Esophagus squamous epithelium (tissue), 5 donors: ENCODE data around the gene ANO10. TPM values are rescaled to one million over a fixed set of nuclear protein-coding genes. Genes with fewer than 3 reads are reported as not detected.
A peak's percentile ranks its signal among the peaks of the same experiment; 100 is the strongest.
"Not testable (repeated sequence)": the region's sequence is repeated elsewhere in the genome, so short reads cannot be mapped to it uniquely, and the experiment has no call there.

Experiments used
- DNase-seq: peaks from one replicate; lab custom pipeline; 2025; lab: John Stamatoyannopoulos, UW
- H3K27ac ChIP-seq, 4 donors: fragments of 200-600 bp; sonication (generic); one replicate each; pipeline ENCODE4 v1.5.1; 2016 to 2019; ENCODE audit warnings: mild to moderate bottlenecking in 1 of 4
- H3K27me3 ChIP-seq, 4 donors: fragments of 200-600 bp; sonication (generic); 1 replicate in 3 of 4; 2 replicates in 1 of 4; pipeline versions ENCODE4 v1.5.1 to v1.6.0; 2017 to 2021; ENCODE audit warnings: antibody characterized with exemption in 1 of 4
- H3K36me3 ChIP-seq, 3 donors: fragments of 200-600 bp; sonication (generic); one replicate each; pipeline ENCODE4 v1.5.1; 2016 to 2019
- H3K4me1 ChIP-seq, 3 donors: fragments of 200-600 bp; sonication (generic); one replicate each; pipeline ENCODE4 v1.5.1; 2017 to 2019
- H3K4me3 ChIP-seq, 4 donors: fragments of 200-600 bp; sonication (generic); 1 replicate in 3 of 4; 2 replicates in 1 of 4; pipeline ENCODE4 v1.5.1; 2016 to 2019; ENCODE audit warnings: mild to moderate bottlenecking in 2 of 4, moderate library complexity in 1 of 4
- H3K9me3 ChIP-seq, 3 donors: fragments of 200-600 bp; sonication (generic); one replicate each; pipeline ENCODE4 v1.5.1; 2016 to 2019
- POLR2A ChIP-seq, 4 donors: fragments of 450-650 bp; IDR thresholded peaks; one replicate each; pipeline ENCODE4 v1.6.1; 2017; ENCODE audit warnings: antibody characterized with exemption in 4 of 4, mild to moderate bottlenecking in 4 of 4, moderate library complexity in 3 of 4
- WGBS, 2 donors: methylation state at CpG; one replicate each; pipeline ENCODE4 v1.1.5; 2018; 5-methylcytosine and 5-hydroxymethylcytosine counted together
- intact Hi-C: fragments of 100-400 bp; cut with DNase I; formaldehyde crosslinking; loops from one replicate; pipeline ENCODE4 v1.15.0; 2022
- total RNA-seq, 4 donors: library from RNA; depleted of rRNA; stranded (reverse); fragments of >200 nt; gene quantifications; one replicate each; pipeline ENCODE4 v1.1.0, GENCODE V29; 2016
- TF ChIP-seq, protein P1 (sequence below), 6 experiments: fragments of 450-650 bp in 4 of 6; fragments of 200-600 bp in 2 of 6; sonication (generic) in 2 of 6; IDR thresholded peaks; one replicate each; pipeline ENCODE4 v1.5.1; 2016 to 2019; ENCODE audit warnings: antibody characterized with exemption in 6 of 6, mild to moderate bottlenecking in 4 of 6, moderate library complexity in 4 of 6
- donor health status: DM: yes; HTN: yes; CAD: no.

Gene ANO10
- total RNA-seq, 4 donors from 2014 or later: 18.5 to 22.3 (median 20.3) TPM

DNA sequence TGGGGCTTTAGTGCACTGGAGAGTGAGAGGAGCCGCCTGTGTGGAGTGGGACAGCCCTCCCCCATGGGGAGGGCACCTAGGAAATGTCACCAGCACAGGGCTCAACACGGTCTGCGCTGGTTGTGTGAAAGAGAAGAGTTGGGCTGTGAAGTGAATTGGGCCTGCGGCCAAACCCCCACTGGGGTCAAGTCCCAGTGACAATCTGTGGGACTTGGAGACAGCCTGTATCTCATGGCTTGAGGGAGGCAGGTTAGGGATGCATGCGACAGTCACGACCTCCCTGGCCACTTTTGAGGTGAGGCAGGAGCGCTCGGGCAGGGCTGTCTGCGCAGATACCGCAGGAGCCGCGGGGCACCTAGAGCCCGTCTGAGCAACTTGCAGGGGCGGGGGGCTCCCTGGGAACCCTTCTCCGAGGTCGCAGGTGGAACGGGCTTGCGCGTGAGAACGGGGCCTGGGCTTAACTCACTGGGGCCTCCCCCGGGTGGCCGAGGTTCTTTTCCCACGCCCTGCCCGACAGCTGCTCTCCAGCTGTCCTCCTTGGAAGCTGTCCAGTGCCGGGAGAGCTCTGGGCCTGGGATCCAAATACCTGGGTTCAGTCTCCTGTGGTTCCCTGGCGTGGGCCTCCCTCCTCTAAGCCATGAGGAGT is 258.1 kb downstream of the ANO10 start:
- DNase-seq: no peak
- peak overlapping the region in 2 of 4 donors; percentile 3 to 44 for H3K27ac ChIP-seq
- intact Hi-C loops: no loop called here

DNA sequence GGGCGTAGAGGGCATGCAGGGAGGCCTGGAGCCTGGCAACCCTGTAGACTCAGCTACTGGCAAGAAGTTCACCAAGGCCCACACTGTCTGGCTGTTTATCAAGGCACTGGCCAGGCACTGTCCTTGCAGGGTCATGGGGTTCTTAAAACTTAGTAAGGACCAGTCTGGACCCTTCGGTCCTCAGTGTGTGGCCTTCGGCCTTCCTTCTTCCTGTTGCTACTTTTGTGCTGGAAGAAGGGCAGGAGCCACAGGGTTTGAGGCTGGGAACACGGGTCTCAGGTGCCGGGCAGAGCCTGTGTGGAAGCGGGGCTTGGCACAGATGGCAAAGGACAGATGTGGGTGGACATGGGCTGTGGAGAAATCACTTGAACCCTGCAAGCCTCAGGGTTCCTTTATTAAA is 258.9 kb downstream of the ANO10 start:
- peak overlapping the region in 1 of 4 donors; percentile 1 for H3K27ac ChIP-seq
- no peak for TF ChIP-seq POLR2A (IDR thresholded peaks at IDR 0.05)
- TF ChIP-seq, protein P1, sequence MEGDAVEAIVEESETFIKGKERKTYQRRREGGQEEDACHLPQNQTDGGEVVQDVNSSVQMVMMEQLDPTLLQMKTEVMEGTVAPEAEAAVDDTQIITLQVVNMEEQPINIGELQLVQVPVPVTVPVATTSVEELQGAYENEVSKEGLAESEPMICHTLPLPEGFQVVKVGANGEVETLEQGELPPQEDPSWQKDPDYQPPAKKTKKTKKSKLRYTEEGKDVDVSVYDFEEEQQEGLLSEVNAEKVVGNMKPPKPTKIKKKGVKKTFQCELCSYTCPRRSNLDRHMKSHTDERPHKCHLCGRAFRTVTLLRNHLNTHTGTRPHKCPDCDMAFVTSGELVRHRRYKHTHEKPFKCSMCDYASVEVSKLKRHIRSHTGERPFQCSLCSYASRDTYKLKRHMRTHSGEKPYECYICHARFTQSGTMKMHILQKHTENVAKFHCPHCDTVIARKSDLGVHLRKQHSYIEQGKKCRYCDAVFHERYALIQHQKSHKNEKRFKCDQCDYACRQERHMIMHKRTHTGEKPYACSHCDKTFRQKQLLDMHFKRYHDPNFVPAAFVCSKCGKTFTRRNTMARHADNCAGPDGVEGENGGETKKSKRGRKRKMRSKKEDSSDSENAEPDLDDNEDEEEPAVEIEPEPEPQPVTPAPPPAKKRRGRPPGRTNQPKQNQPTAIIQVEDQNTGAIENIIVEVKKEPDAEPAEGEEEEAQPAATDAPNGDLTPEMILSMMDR (IDR thresholded peaks at IDR 0.05): no peak
- intact Hi-C loops: no loop called here
- no peaks in the 10 kb centered on the region for H3K27me3 ChIP-seq
- peaks cover 0 to 19% (median 0%) of the 10 kb centered on the region in 3 donors for H3K36me3 ChIP-seq
- H3K9me3 ChIP-seq: no peaks in the 10 kb centered on the region
- DNase-seq: no peak
- WGBS, 2 donors: 100% methylated on average over 2 to 4 of the region's 6 CpGs
- no peak overlapping the region for H3K4me3 ChIP-seq
- H3K4me1 ChIP-seq: peaks cover 0 to 24% (median 3%) of the 10 kb centered on the region in 3 donors

More for the DNA sequence above, 258.1 kb downstream of the ANO10 start:
- TF ChIP-seq, protein P1 (IDR thresholded peaks at IDR 0.05): no peak
- no peak for TF ChIP-seq POLR2A (IDR thresholded peaks at IDR 0.05)
- H3K4me1 ChIP-seq: peaks cover 0 to 24% (median 3%) of the 10 kb centered on the region in 3 donors
- 73 to 77% methylated on average over 3 to 6 of the region's 26 CpGs for WGBS, 2 donors
- H3K27me3 ChIP-seq: no peaks in the 10 kb centered on the region
- H3K9me3 ChIP-seq: no peaks in the 10 kb centered on the region
- H3K4me3 ChIP-seq: no peak overlapping the region
- peaks cover 0 to 19% (median 0%) of the 10 kb centered on the region in 3 donors for H3K36me3 ChIP-seq

DNA sequence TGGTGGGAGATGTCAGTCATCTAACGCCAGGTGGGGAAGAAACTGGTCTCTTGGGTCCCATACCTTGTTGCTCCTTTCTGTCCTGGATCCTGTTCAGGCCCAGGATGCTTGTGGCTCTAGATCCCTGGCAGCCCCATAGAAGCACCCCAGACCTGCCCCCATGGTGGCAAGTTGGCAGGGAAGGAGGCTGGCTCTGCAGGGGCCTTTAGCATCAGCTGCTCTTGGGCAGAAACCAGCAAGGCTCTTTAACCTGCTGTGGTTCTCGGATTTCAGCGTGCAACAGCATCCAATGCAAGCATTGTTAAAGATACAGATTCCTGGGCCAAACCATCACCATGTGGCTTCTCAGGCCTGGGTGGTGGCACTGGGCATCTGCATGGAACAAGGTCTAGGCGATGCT is 259.6 kb downstream of the ANO10 start:
- H3K9me3 ChIP-seq: no peaks in the 10 kb centered on the region
- no peak for DNase-seq
- H3K36me3 ChIP-seq: peaks cover 0 to 19% (median 0%) of the 10 kb centered on the region in 3 donors
- H3K4me1 ChIP-seq: peaks cover 0 to 24% (median 3%) of the 10 kb centered on the region in 3 donors
- no peaks in the 10 kb centered on the region for H3K27me3 ChIP-seq
- intact Hi-C loops: no loop called here
- TF ChIP-seq, protein P1 (IDR thresholded peaks at IDR 0.05): no peak
- TF ChIP-seq POLR2A (IDR thresholded peaks at IDR 0.05): no peak
- H3K4me3 ChIP-seq: no peak overlapping the region
- 88 to 100% methylated on average over 1 to 3 of the region's 4 CpGs for WGBS, 2 donors
- H3K27ac ChIP-seq: no peak overlapping the region

DNA sequence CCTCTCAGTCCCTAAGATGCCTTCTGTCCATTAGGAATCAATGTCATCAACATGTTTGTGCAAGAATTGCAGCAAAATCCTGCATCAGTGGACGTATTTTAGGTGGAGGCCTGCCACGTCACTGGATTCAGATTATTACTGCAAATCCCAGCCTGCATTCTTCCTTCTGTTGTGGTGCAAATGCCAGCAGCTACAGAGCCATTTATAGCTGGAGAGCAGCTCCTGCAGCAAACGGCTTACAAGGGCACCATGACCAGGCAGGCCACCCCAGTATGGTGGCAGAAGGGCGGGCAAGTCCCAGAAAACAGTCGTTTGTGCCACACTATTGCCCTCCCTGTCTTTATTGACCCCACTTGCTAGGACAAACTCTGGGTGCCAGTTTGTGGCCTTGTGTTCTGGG is 260.7 kb downstream of the ANO10 start:
- H3K36me3 ChIP-seq: peaks cover 0 to 15% (median 0%) of the 10 kb centered on the region in 3 donors
- intact Hi-C loops: no loop called here
- peaks cover 0 to 5% (median 3%) of the 10 kb centered on the region in 3 donors for H3K9me3 ChIP-seq
- 76 to 78% methylated on average over 4 to 5 of the region's 5 CpGs for WGBS, 2 donors
- peaks cover 0 to 17% (median 0%) of the 10 kb centered on the region in 3 donors for H3K4me1 ChIP-seq
- no peak overlapping the region for H3K4me3 ChIP-seq
- H3K27me3 ChIP-seq: no peaks in the 10 kb centered on the region
- no peak overlapping the region for H3K27ac ChIP-seq
- DNase-seq: no peak
- TF ChIP-seq, protein P1 (IDR thresholded peaks at IDR 0.05): no peak
- TF ChIP-seq POLR2A (IDR thresholded peaks at IDR 0.05): no peak

DNA sequence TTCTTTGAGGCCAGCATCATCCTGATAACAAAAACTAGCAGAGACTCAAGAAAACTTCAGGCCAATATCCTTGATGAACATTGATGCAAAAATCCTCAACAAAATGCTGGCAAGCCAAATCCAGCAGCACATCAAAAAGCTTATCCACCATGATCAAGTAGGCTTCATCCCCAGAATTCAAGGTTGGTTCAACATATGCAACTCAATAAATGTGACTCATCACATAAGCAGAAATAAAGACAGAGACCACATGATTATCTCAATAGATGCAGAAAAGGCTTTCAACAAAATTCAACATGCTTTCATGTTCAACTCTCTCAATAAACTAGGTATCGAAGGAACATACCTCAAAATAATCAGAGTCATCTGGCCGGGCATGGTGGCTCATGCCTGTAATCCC is 265.8 kb downstream of the ANO10 start:
- H3K27me3 ChIP-seq, H3K4me3 ChIP-seq, DNase-seq, H3K27ac ChIP-seq, H3K4me1 ChIP-seq, intact Hi-C loops: not testable (repeated sequence)
- H3K36me3 ChIP-seq: peaks cover 0 to 13% (median 0%) of the 10 kb centered on the region in 3 donors
- WGBS, 2 donors: 88 to 95% methylated on average over 2 of the region's 2 CpGs
- H3K9me3 ChIP-seq: peaks cover 0 to 52% (median 29%) of the 10 kb centered on the region in 3 donors
